IPS DF 19.7 (cell line): Measurements from ENCODE around the gene PLEKHA6.

Source experiments
- DNase-seq: peaks from one replicate; pipeline ENCODE4 v3.0.0-alpha.2; 2013; ENCODE audit warnings: low read depth, low spot score

Gene PLEKHA6

GRCh38 chr1:204188959-204189639 is 170.6 kb downstream of the PLEKHA6 start:
- DNase-seq = no peak

GRCh38 chr1:204186597-204186996 is 173.1 kb downstream of the PLEKHA6 start:
- no peak for DNase-seq

GRCh38 chr1:204181116-204181515 is 178.6 kb downstream of the PLEKHA6 start:
- no peak for DNase-seq

GRCh38 chr1:204180133-204180532 is 179.6 kb downstream of the PLEKHA6 start:
- DNase-seq = no peak

- no peak for DNase-seq
These were observed 181.0 kb downstream of the PLEKHA6 start for GRCh38 chr1:204178487-204179281.

GRCh38 chr1:204177133-204177532 is 182.6 kb downstream of the PLEKHA6 start:
- no peak for DNase-seq

GRCh38 chr1:204176049-204176448 is 183.7 kb downstream of the PLEKHA6 start:
- no peak for DNase-seq

- no peak for DNase-seq
These were observed 184.8 kb downstream of the PLEKHA6 start for GRCh38 chr1:204174958-204175357.

- DNase-seq = no peak
These were observed 187.2 kb downstream of the PLEKHA6 start for GRCh38 chr1:204172404-204173029.

- no peak for DNase-seq
These were observed 188.0 kb downstream of the PLEKHA6 start for GRCh38 chr1:204171751-204172178.

GRCh38 chr1:204170494-204171155 is 189.1 kb downstream of the PLEKHA6 start:
- DNase-seq = no peak

- no peak for DNase-seq
These were observed 189.9 kb downstream of the PLEKHA6 start for GRCh38 chr1:204169858-204170257.
